GM19397 (cell line): Measurements from ENCODE around the gene CERS6.

Source experiments
- ATAC-seq: cut with Tn5 transposase; IDR thresholded peaks from one replicate; pipeline ENCODE4 v1.9.1; 2021; ENCODE audit warnings: mild to moderate bottlenecking, moderate library complexity; ENCODE audit not compliant: unreplicated experiment

Gene CERS6

DNA sequence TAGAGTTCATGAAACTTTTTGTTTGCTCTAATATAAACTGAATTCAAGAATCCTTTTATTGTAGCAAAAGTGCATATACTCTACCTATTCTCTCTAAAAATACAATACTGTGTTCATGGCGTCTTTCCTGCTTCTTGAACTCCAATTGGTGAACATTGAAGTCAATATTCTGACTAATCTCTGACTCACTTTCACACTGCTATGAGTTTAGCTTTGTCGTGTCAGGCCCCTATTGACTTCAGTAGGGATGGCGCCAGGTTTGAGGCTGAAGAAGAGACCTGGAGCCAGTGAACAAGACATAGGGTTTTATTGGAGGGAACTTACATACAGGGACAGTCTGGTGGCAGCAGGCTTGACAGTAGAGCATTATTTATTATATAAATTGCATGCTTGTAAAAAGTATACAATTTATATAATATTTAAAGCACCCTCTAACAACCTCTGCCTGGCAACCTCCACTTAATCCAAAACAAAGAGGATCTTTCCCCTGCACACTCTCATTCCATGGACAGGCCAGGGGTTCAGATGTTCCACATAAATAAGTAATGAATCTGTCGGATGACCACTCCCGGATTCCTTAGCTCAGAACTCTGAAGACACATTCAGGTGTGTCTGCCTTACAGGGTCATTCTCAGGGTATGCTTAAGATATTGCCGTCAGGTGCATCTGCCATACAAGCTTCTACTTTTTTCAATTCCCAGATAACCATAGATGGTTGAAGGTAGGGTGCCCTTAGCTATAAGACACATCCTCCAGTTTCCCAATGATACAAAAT lies 141.0 kb downstream of the CERS6 start:
- no peak for ATAC-seq

- no peak for ATAC-seq
These were observed 143.7 kb downstream of the CERS6 start for GRCh38 chr2:168599738-168600137.

- ATAC-seq, result no peak
These were observed 144.9 kb downstream of the CERS6 start for GRCh38 chr2:168600949-168601348.

GRCh38 chr2:168601741-168602140 lies 145.7 kb downstream of the CERS6 start:
- ATAC-seq, result peak; percentile 63

- no peak for ATAC-seq
These were observed 146.3 kb downstream of the CERS6 start for GRCh38 chr2:168602379-168602778.

DNA sequence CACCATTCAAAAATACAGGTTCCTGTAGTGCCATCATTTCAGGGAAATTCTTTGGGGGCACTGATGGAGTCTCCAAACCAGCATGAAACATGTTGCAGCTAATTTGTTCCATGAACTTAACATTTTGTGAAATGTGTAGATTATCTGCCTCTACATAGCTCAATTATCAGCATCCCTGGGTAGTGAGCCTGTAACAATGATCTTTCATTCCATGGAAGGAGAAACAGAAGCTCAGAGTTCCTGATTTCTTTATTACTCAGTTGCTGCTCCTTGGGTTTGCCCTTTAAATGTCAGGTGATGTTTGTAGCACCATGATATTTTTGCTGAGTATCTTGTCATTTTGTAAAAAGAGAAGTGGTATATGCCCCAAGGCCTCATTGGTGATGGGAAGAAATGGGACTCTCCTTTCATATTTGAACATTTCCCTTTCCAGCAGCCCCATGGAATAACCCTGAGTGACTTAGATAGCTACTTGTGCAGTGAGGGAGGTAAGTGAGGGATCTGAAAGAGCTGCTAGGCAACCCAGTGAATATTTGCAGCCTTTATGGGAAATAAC lies 146.9 kb downstream of the CERS6 start:
- no peak for ATAC-seq

DNA sequence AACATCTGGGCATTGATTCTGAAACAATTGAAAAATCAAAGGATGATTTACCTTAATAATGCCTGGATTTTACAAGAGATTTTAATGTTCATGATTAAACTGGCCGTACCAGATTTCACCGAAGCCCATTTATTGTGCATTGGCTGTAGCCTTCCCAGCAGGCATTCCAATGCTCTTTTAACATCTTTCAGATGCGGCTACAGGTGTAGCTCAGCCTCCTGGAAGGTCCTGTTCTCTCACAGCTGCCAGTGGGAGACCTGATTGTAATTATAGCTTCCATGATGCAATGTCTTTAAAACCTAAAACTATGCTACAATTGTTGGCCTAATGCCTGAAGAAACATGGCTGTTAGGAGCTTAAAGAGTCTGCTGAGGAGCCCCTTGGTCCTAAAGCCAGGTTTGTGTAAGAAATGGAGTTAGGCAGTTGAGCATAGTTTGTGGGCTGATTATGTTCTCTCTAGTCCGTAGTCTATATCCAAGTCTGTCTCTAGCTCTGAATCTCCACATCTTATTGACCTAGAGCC lies 147.4 kb downstream of the CERS6 start:
- ATAC-seq, result no peak

- ATAC-seq, result no peak
These were observed 148.2 kb downstream of the CERS6 start for GRCh38 chr2:168604252-168604651.

GRCh38 chr2:168607992-168608391 lies 151.9 kb downstream of the CERS6 start:
- no peak for ATAC-seq

GRCh38 chr2:168608796-168609195 lies 152.7 kb downstream of the CERS6 start:
- ATAC-seq, result no peak

GRCh38 chr2:168611091-168611490 lies 155.0 kb downstream of the CERS6 start:
- ATAC-seq, result no peak

GRCh38 chr2:168611896-168612650 lies 156.0 kb downstream of the CERS6 start:
- ATAC-seq, result no peak

DNA sequence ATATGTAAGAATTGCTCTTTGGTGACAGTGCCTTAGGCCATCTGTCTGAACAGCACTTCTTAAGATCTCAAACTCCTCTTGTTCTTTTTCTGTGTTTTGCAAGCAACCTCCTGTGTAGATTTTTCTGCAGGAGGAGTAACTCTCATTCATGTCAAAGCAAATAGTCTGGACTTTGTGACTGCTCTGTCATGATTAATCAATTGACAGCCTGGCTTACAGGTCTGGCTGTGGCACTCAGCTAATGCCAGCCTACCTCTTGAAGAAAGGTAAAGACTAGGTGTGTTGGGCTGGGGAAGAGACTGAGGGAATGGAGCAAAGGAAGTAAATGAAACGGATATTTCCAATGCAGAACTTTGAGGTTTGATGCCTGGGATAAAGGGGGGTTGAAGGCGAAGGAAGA lies 156.6 kb downstream of the CERS6 start:
- ATAC-seq, result no peak

DNA sequence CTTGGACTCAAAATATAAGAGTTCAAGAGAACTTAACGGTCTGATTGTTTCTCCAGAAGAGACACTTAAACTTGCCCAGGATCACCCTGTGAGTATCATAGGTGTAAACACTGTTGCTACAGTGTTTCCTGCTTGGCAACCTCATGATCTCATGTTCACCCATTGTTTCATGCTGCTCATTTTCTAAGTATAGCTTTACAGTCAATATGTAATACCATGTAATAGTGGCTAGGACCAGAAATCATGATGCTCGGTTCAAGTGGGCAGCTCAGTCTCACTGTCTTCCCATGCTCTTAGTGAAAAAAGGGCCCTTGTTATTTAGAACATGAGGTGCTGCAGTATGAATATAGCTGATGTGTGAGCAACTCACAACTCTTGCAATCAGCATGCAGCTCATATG lies 157.5 kb downstream of the CERS6 start:
- no peak for ATAC-seq

DNA sequence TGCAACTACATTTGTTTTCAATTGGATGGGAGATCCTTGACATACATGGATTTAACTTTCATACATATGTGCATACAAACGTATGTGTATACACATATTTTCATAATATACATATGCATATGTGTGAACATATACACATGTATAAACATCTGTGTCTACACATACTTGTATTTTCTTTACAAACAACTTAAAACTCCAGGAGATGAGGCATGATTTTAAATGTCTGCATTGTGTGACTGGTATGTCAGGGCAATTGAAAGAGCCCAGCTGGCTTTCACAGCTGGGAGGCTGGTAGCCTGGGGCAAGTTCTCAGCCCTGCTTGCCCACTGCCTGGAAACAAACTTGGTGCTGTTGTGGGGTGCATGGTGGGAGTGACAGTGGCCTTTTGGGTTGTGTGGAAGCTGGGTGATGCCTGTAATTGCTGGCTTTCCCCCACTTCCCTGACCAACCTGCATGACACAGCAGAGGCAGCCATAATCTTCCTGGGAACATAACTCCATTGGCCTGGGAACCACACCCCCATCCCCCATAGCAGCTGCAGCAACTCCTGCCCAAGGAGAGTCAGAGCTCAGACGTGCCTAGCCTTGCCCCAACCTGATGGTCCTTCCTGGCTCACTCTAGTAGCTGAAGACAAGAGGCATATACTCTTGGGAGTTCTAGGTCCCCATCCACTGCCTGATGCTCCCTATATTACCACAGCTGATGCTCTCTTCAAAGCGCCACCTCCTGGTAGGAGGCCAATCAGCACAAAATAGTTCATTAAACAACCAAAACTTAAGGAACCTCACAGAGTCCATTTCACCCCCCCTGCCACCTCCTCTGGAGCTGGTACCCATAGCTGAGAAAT lies 158.3 kb downstream of the CERS6 start:
- ATAC-seq, result no peak

DNA sequence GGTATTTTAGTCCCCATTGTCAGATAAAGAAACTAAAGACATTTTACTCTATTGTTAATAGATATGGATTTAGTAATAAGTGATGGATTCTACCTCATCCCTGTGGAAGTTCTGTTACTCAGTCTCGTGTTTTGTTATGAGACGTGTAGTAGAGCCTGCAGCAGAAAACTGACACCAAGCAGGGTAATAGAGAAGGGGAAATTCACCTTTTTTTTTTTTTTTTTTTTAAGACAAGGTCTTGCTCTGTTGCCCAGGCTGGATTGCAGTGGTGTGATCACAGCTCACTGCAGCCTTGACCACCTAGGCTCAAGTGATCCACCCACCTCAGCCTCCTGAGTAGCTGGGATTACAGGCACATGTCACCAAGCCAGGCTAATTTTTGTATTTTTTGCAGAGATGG lies 164.5 kb downstream of the CERS6 start:
- ATAC-seq, result no peak

DNA sequence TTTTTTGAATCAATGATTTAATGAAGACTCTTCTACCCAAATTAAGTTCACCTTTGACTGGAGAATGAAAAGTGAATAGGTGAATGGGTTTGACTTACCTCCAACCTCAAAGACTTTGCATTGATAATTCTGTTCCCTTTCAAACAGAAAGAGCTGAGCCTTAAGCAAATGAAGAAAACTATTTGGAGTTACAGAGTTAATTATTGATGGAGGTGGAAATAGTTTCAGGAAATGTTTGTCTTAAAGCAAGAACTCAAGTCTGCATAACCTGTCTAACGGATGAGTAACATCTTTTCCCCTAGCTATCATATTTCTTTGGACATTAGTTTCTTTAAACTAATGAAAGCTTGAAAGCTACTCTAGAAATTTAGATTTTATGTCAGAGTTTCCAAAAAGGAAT lies 166.5 kb downstream of the CERS6 start:
- no peak for ATAC-seq

GRCh38 chr2:168624028-168624427 lies 168.0 kb downstream of the CERS6 start:
- ATAC-seq, result no peak

DNA sequence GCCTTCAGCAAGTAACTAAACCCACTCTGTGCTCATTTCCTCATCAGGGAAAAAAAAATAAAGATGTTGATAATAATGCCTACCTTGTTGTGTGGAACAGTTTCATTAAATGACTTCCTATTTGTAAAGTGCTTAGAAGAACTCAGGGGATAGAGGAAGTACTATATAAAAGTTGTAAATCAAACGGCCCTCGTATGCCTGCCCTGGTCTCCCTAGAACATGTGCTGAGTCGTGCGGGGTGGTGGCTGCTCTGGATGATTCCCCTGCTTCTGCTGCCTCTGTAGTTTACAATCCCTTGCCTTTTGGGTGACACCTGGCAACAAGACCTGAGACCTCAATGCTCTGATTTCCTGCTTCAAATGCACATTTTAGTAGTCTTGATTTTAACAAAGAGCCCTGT lies 170.0 kb downstream of the CERS6 start:
- no peak for ATAC-seq

DNA sequence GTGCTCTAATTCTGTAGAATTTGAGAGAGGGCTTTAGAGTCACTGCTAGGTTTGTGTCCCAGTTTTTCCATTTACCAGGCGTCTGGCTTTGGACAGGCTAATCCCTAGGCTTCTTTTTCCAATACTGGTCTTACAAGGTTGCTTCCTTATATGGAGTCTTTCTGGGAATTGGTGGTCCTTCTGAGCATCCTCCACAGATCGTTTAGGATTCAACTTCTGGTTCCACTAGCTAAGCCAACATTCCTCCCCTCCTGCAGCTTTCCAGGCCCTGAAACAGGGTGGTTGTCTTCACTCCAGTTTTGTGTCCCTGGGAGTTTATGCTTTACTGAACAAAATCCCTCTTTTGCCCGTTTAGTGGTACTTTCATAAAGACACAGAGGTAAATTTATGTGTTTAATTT lies 170.6 kb downstream of the CERS6 start:
- ATAC-seq, result no peak

DNA sequence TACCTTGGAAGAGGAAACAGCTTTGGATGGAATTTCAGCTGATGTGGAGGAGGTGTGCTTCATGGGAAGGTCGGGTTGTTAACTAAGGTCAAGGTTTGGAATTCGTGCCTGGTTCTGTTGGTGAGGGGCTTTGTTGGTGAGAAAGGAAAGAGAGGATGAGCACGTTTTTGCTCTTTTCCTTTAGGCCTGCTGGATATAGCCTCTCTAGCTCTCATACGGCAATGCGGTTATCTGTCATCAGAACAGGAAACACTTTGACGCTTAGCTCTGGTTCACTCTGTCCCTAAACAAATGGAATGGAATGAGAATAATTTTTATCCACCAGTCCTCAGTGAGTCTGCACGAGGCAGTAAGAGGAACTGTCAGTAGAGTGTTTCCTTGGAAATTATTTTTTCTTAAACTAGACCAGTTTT lies 176.6 kb downstream of the CERS6 start:
- no peak for ATAC-seq
